Measurements from ENCODE around the gene SDCCAG8. TPM values are rescaled to one million over a fixed set of nuclear protein-coding genes. Genes with fewer than 3 reads are reported as not detected.

SDCCAG8 gene
- total and polyA plus RNA-seq, 2 of the 8 experiments (the other 6 are each of a cell fraction or from before 2014, with no cell fraction given) = 15.6 to 21.0 TPM

DNA sequence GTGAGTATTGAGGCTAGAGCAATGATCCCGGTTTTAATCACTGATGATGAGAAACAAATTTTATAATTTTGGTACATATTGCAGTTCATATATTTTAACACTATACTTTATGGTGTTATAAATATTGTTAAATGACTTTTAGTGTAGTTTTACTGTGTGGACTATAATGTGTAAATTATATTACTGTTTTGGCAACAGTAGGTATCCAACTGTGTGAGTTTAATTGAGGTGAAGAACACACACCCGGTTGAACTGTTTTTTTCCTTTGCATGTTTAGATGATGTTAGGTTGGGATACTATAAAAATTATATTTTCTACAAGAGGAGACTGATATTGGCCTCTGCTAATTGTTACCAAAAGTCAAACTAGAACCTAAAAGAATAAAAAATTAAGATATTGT, 166.5 kb downstream of the SDCCAG8 start:
- no peaks in the 10 kb centered on the region for H3K79me1 ChIP-seq (ENCODE audit: low read depth, low read length)
- no peaks in the 10 kb centered on the region for H3K79me2 ChIP-seq (ENCODE audit: control insufficient read depth in 1 of 2, insufficient read depth in 2 of 2, low read length in 2 of 2)
- no peaks in the 10 kb centered on the region for H3K23me2 ChIP-seq (ENCODE audit: low read depth, low read length)
- H3K18ac ChIP-seq (ENCODE audit: extremely low read depth, low read length) = no peak overlapping the region
- no peaks in the 10 kb centered on the region; a peak in 2 of 7 replicates for H3K4me1 ChIP-seq (replicated peaks in 1 of 4; ENCODE audit: control insufficient read depth in 3 of 4, insufficient read depth in 4 of 4, low read length in 3 of 4)
- H4K8ac ChIP-seq (ENCODE audit: extremely low read depth, insufficient read depth, low read length) = no peak overlapping the region
- no peak overlapping the region for H2BK12ac ChIP-seq (ENCODE audit: low read depth, low read length)
- H2BK120ac ChIP-seq (replicated peaks; ENCODE audit: low read depth, low read length) = no peak overlapping the region
- no peak overlapping the region for H3K4me3 ChIP-seq (ENCODE audit: extremely low read depth in 1 of 4, insufficient read depth in 2 of 4, low read depth in 3 of 4, low read length in 4 of 4)
- H2AFZ ChIP-seq (ENCODE audit: low read length) = no peak overlapping the region
- DNase-seq (ENCODE audit: low read depth in 1 of 2, low spot score in 2 of 2) = no peak
- H2BK20ac ChIP-seq (ENCODE audit: low read length) = no peak overlapping the region
- no peak overlapping the region for H2BK15ac ChIP-seq (ENCODE audit: low read length)
- H3K27ac ChIP-seq (ENCODE audit: low read depth, low read length) = no peak overlapping the region
- H2BK5ac ChIP-seq (ENCODE audit: low read depth, low read length) = no peak overlapping the region
- no peak overlapping the region for H4K5ac ChIP-seq (ENCODE audit: insufficient read length, low read depth, low read length)
- no peaks in the 10 kb centered on the region for H3K9me3 ChIP-seq (ENCODE audit: insufficient read depth in 2 of 2, low read depth in 1 of 2, low read length in 1 of 2)
- no peaks in the 10 kb centered on the region for H3K27me3 ChIP-seq (replicated peaks in 1 of 4; ENCODE audit: control insufficient read depth in 3 of 4, extremely low read depth in 1 of 4, insufficient read depth in 3 of 4, low read length in 3 of 4)
- H4K20me1 ChIP-seq (replicated peaks in 1 of 2; ENCODE audit: control insufficient read depth in 1 of 2, insufficient read depth in 2 of 2, low read length in 2 of 2) = no peaks in the 10 kb centered on the region
- H4K91ac ChIP-seq (replicated peaks; ENCODE audit: insufficient read length, low read length) = no peak overlapping the region
- no peaks in the 10 kb centered on the region for H3K36me3 ChIP-seq (ENCODE audit: control insufficient read depth in 2 of 4, insufficient read depth in 4 of 4, low read length in 3 of 4)
- FAIRE-seq = no peak
- H2AK5ac ChIP-seq (ENCODE audit: low read depth, low read length) = no peak overlapping the region
- ChIA-PET POLR2A (ENCODE audit: partially characterized antibody) (no interaction called here), CTCF (ENCODE audit: partially characterized antibody) (interaction anchor here (0.6 to 0.9 kb wide), 2 partner anchors 11 to 736 kb away, joined by 3 to 4 read pairs; no protein-coding TSS in a partner anchor)
- TF ChIP-seq RFX5 (IDR thresholded peaks at IDR 0.05; ENCODE audit: borderline replicate concordance, low read depth, low read length) (no peak), RBBP5 (IDR thresholded peaks at IDR 0.05; ENCODE audit: borderline replicate concordance, low read depth, low read length) (no peak)
- no peak overlapping the region for H3K4ac ChIP-seq (replicated peaks; ENCODE audit: insufficient read length, low read depth, low read length)
- no peak overlapping the region for H3K4me2 ChIP-seq (ENCODE audit: insufficient read depth in 1 of 2, low read depth in 2 of 2, low read length in 2 of 2)
- H3K14ac ChIP-seq (ENCODE audit: insufficient read length) = no peak overlapping the region
- H3K23ac ChIP-seq (ENCODE audit: insufficient read length) = no peak overlapping the region
- WGBS, 2 experiments (ENCODE audit: extremely low coverage in 1 of 2, insufficient coverage in 1 of 2, insufficient read length in 1 of 2, insufficient replicate concordance in 2 of 2, low coverage in 1 of 2, low lambda C conversion rate in 2 of 2, missing lambda C conversion rate in 1 of 2) = 90% methylated on average over 2 of the region's 2 CpGs; no CpG with 5 or more reads in 1 of the 2 experiments
- H3K56ac ChIP-seq (replicated peaks; ENCODE audit: insufficient read length, low read depth, low read length) = no peak overlapping the region
- no peak overlapping the region for H3K9ac ChIP-seq (replicated peaks in 1 of 4; ENCODE audit: extremely low read depth in 1 of 4, low read depth in 3 of 4, low read length in 3 of 4)

Measured in H1 (cell line).